ENCODE measurements around the gene LBX2. TPM values are rescaled to one million over a fixed set of nuclear protein-coding genes. Genes with fewer than 3 reads are reported as not detected.

The LBX2 gene
- polyA plus RNA-seq, 1 donor (not counting 4 experiments of a cell fraction or from before 2014, with no cell fraction given): 0.09 TPM

GRCh38 chr2:74499940-74500577, 656 bp upstream of the LBX2 start:
- Histone ChIP-seq H3K79me2 (ENCODE audit: control insufficient read depth, insufficient read depth, low read length) (no peaks in the 10 kb centered on the region), H3K9me3 (ENCODE audit: control insufficient read depth, low read depth, low read length) (no peaks in the 10 kb centered on the region), H4K20me1 (ENCODE audit: control insufficient read depth, extremely low read depth, insufficient read depth, low read length) (no peaks in the 10 kb centered on the region), H2AFZ (ENCODE audit: control insufficient read depth, low read length) (no peak overlapping the region), H3K4me1 (ENCODE audit: control insufficient read depth, extremely low read depth, insufficient read depth, low read length) (peaks cover 33% of the 10 kb centered on the region), H3K27me3 (ENCODE audit: control insufficient read depth, extremely low read depth, insufficient read depth, low read length) (peaks cover 41% of the 10 kb centered on the region), H3K4me3 (ENCODE audit: control insufficient read depth in 2 of 3, extremely low read depth in 1 of 3, insufficient read depth in 2 of 3, low read depth in 1 of 3, low read length in 3 of 3) (no peak overlapping the region), H3K36me3 (ENCODE audit: control insufficient read depth in 2 of 2, extremely low read depth in 1 of 2, insufficient read depth in 2 of 2, low read length in 2 of 2) (peaks cover 3 to 5% of the 10 kb centered on the region in 2 experiments), H3K4me2 (ENCODE audit: control insufficient read depth, extremely low read depth, insufficient read depth, low read depth, low read length) (no peak overlapping the region), H3K9ac (ENCODE audit: control insufficient read depth, extremely low read depth, insufficient read depth, low read length) (no peak overlapping the region), H3K27ac (ENCODE audit: control insufficient read depth, insufficient read depth, low read length) (no peak overlapping the region), H3K9me1 (ENCODE audit: control insufficient read depth, extremely low read depth, insufficient read depth, low read length) (no peaks in the 10 kb centered on the region)
- DNase-seq (ENCODE audit: low read depth, low spot score) (no peak), FAIRE-seq (no peak)
- TF ChIP-seq EZH2 (IDR thresholded peaks at IDR 0.05; ENCODE audit: low read length): no peak
- TF ChIP-seq CTCF (optimal IDR thresholded peaks at IDR 0.05 in 1 of 3, IDR thresholded peaks at IDR 0.05 in 1 of 3, conservative IDR thresholded peaks at IDR 0.05 in 1 of 3; ENCODE audit: extremely low read depth in 1 of 3, insufficient read depth in 2 of 3, low read length in 3 of 3): no peak
- dilution Hi-C loops (cut with MboI; ENCODE audit: extremely low pct_ligation_motif_present, low sequenced_read_pairs): no loop called here

GRCh38 chr2:74498500-74499266, 720 bp downstream of the LBX2 start:
- DNase-seq (ENCODE audit: low read depth, low spot score): no peak
- peak overlapping the region; percentile 41 for H2AFZ ChIP-seq (ENCODE audit: control insufficient read depth, low read length)
- H3K4me3 ChIP-seq (ENCODE audit: control insufficient read depth in 2 of 3, extremely low read depth in 1 of 3, insufficient read depth in 2 of 3, low read depth in 1 of 3, low read length in 3 of 3): peak overlapping the region; percentile 9 to 53 (median 26)
- H3K27ac ChIP-seq (ENCODE audit: control insufficient read depth, insufficient read depth, low read length): no peak overlapping the region
- no peaks in the 10 kb centered on the region for H3K9me1 ChIP-seq (ENCODE audit: control insufficient read depth, extremely low read depth, insufficient read depth, low read length)
- no peaks in the 10 kb centered on the region for H3K79me2 ChIP-seq (ENCODE audit: control insufficient read depth, insufficient read depth, low read length)
- no peaks in the 10 kb centered on the region for H4K20me1 ChIP-seq (ENCODE audit: control insufficient read depth, extremely low read depth, insufficient read depth, low read length)
- no peak for FAIRE-seq
- dilution Hi-C loops (cut with MboI; ENCODE audit: extremely low pct_ligation_motif_present, low sequenced_read_pairs): no loop called here
- peak overlapping the region; percentile 33 for H3K9ac ChIP-seq (ENCODE audit: control insufficient read depth, extremely low read depth, insufficient read depth, low read length)
- H3K27me3 ChIP-seq (ENCODE audit: control insufficient read depth, extremely low read depth, insufficient read depth, low read length): peaks cover 41% of the 10 kb centered on the region
- H3K4me2 ChIP-seq (ENCODE audit: control insufficient read depth, extremely low read depth, insufficient read depth, low read depth, low read length): peak overlapping the region; percentile 69
- H3K4me1 ChIP-seq (ENCODE audit: control insufficient read depth, extremely low read depth, insufficient read depth, low read length): peaks cover 33% of the 10 kb centered on the region
- no peaks in the 10 kb centered on the region for H3K9me3 ChIP-seq (ENCODE audit: control insufficient read depth, low read depth, low read length)
- H3K36me3 ChIP-seq (ENCODE audit: control insufficient read depth in 2 of 2, extremely low read depth in 1 of 2, insufficient read depth in 2 of 2, low read length in 2 of 2): peaks cover under 1 to 3% of the 10 kb centered on the region in 2 experiments
- no peak for TF ChIP-seq CTCF (optimal IDR thresholded peaks at IDR 0.05 in 1 of 3, IDR thresholded peaks at IDR 0.05 in 1 of 3, conservative IDR thresholded peaks at IDR 0.05 in 1 of 3; ENCODE audit: extremely low read depth in 1 of 3, insufficient read depth in 2 of 3, low read length in 3 of 3)
- TF ChIP-seq EZH2 (IDR thresholded peaks at IDR 0.05; ENCODE audit: low read length): peak; percentile 87

All from keratinocyte (primary cell).